ES-I3 (cell line): ENCODE results near the gene MRGPRG.
A peak's percentile ranks its signal among the peaks of the same experiment; 100 is the strongest.

Experiments used
- H3K36me3 ChIP-seq: 2 replicates; pipeline ENCODE4 v1.6.1; 2013; ENCODE audit warnings: mild to moderate bottlenecking, low read length, control low read depth, moderate library complexity; ENCODE audit not compliant: insufficient read depth
- H3K4me1 ChIP-seq: 2 replicates; pipeline ENCODE4 v1.6.1; 2013; ENCODE audit warnings: mild to moderate bottlenecking, control low read depth, low read length; ENCODE audit not compliant: insufficient read depth
- H3K9ac ChIP-seq: 2 replicates; pipeline ENCODE4 v1.6.1; 2013; ENCODE audit warnings: low read depth, mild to moderate bottlenecking, low read length, moderate library complexity
- H3K9me3 ChIP-seq: 2 replicates; pipeline ENCODE4 v1.6.1; 2013; ENCODE audit warnings: mild to moderate bottlenecking, low read length, moderate library complexity; ENCODE audit not compliant: control insufficient read depth, insufficient read depth

Gene MRGPRG

GRCh38 chr11:3206156-3206921, 12.3 kb downstream of the MRGPRG start:
- H3K4me1 ChIP-seq: no peaks in the 10 kb centered on the region
- H3K9me3 ChIP-seq: no peaks in the 10 kb centered on the region; the same call in 1 of the 2 replicates
- no peak overlapping the region for H3K9ac ChIP-seq
- H3K36me3 ChIP-seq: no peaks in the 10 kb centered on the region

GRCh38 chr11:3205261-3206155, 13.1 kb downstream of the MRGPRG start:
- no peaks in the 10 kb centered on the region for H3K9me3 ChIP-seq
- H3K4me1 ChIP-seq: no peaks in the 10 kb centered on the region
- H3K36me3 ChIP-seq: no peaks in the 10 kb centered on the region
- no peak overlapping the region for H3K9ac ChIP-seq

GRCh38 chr11:3204141-3205015, 14.2 kb downstream of the MRGPRG start:
- no peak overlapping the region for H3K9ac ChIP-seq
- H3K9me3 ChIP-seq: no peaks in the 10 kb centered on the region
- H3K36me3 ChIP-seq: no peaks in the 10 kb centered on the region
- H3K4me1 ChIP-seq: no peaks in the 10 kb centered on the region

GRCh38 chr11:3203221-3204043, 15.2 kb downstream of the MRGPRG start:
- Histone ChIP-seq H3K4me1 (no peaks in the 10 kb centered on the region), H3K9ac (peak overlapping the region; percentile 47; the same call in 1 of the 2 replicates), H3K36me3 (no peaks in the 10 kb centered on the region), H3K9me3 (no peaks in the 10 kb centered on the region)

DNA sequence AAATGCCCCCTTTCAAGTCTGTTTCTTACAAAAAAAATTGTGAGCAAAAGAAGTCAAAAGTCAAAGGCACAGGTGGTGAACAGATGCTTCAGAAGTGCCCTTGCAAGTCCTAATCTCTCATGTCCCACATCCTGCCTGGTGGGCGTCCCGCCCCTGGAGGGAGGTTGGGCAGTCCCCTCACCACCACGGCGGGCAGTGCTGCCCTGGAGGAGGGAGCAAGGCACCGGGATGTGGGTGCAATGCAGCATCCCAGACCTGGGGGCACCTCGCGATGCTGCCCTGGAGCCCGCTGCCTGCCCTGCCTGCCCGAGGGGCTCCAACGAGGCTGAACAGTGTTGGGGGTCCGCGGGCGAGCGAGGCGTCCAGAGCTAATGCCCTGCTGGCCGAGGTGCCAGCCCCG, 15.9 kb downstream of the MRGPRG start:
- Histone ChIP-seq H3K4me1 (no peaks in the 10 kb centered on the region), H3K9ac (peak overlapping the region; percentile 47; the same call in 1 of the 2 replicates), H3K9me3 (no peaks in the 10 kb centered on the region), H3K36me3 (no peaks in the 10 kb centered on the region)

DNA sequence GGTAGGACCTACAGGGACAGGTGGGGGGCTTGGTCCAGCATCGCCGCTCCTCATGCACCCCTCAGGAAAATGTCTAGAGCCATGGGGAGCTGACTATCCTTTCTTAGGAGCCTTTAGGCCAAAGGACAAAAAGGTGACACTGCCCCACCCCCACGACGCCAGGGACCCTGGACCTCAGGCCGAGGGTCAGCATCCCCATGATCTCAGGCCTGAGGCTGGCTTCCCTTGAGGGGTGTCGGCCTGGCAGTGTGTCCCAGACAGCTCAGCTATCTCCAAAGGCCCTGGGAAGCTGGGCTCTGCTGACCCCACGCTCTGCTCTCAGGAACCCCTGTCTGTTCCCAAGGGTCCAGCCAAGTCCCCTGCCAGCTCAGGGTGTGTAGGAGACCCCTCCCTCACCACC, 16.3 kb downstream of the MRGPRG start:
- Histone ChIP-seq H3K9ac (no peak overlapping the region), H3K9me3 (no peaks in the 10 kb centered on the region), H3K36me3 (no peaks in the 10 kb centered on the region), H3K4me1 (no peaks in the 10 kb centered on the region)

DNA sequence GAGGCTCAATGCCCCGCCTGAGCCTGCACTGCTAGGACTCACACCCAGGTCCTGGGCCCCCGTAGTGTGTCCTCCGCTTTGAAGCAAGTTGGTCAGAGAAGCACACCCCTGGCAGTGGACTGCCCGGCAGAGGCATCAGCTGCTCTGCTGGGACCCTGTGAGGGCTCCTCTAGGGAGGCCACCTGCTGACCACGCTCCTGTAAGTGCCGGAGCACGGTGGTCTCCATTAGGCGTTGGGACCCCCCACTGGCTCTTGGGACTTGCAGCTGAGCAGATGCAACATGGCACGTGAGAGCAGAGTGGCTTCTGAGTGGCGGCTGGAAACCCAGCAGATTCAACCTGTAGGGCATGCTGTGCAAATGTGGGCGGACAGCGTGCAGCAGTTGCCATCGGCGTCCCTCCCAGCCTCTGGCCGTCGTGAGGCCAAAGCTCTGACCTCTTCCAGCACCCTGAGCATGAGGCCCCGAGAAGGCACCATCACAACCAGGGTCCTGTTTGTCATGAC, 16.9 kb downstream of the MRGPRG start:
- Histone ChIP-seq H3K9me3 (no peaks in the 10 kb centered on the region), H3K4me1 (no peaks in the 10 kb centered on the region), H3K36me3 (no peaks in the 10 kb centered on the region), H3K9ac (no peak overlapping the region)

- no peaks in the 10 kb centered on the region for H3K36me3 ChIP-seq
- no peaks in the 10 kb centered on the region for H3K4me1 ChIP-seq
- no peaks in the 10 kb centered on the region for H3K9me3 ChIP-seq
- no peak overlapping the region for H3K9ac ChIP-seq
Observed at GRCh38 chr11:3201112-3201581, 17.5 kb downstream of the MRGPRG start.

DNA sequence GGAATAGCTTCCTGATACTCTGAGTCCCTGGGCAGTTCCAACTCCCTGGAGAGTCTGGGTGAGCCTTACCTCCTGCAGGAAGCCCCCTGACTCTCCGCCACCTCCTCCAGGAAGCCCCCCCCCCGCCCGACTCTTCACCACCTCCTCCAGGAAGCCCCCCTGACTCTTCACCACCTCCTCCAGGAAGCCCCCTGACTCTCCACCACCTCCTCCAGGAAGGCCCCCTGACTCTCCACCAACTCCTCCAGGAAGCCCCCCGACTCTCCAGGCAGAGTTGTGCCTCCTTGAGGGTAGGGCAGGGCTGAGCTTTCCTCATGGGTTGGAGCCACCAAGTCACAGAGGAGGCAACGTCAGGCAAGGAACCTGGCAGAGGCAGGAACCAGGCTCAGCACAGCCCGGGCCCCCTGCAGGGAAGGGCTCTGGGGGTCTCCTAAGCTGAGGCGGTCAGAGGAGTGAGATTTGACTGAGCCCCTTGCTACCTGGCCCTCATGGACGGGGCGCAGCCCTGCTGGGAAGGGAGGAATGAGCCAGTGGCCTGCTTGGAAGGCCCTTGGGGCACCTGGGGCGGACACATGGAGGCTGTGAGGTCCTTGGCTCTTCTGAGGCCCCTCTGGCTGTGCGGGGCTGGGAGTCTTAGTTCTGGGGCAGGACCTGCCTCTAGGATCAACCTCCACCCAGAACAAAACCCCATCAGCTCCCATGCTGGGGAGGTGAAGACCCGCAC, 18.1 kb downstream of the MRGPRG start:
- H3K9me3 ChIP-seq: no peaks in the 10 kb centered on the region
- no peak overlapping the region for H3K9ac ChIP-seq
- H3K4me1 ChIP-seq: no peaks in the 10 kb centered on the region
- H3K36me3 ChIP-seq: no peaks in the 10 kb centered on the region

DNA sequence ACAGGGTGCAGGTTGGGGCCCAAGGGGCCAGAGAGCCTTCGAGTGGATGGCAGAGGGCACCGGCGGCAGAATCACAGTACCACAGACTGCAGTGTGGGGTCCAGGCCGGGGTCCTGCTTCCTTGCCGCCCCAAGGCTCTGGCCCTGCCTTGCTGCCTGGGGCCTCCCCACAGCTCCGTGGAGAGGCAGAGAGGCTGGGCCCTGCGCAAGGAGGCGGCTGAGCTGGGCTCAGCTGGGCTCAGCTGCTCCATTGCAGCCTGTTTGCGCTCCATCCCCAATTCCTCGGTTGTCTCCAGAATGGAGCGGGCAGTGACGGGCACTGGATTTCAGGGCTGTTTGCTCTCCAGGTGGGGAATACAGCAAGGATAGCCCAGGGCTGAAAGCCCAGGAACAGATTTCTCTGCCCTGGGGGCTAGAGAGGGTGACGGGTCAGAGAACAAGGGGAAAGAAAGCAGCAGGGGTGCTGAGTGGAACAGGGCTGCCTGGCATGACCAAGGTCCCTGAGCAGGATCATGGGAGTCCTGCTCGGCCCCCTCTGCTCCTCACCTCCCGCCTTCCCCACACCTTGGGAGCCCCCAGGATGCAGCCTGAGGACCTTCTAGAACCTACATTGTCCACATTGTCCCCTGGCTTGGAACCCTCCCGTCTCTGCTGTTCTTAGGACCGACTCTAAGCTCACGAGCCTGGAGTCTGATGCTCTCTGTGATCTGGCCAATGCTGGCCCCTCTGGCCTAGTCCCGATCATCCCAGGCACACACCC, 18.9 kb downstream of the MRGPRG start:
- H3K9ac ChIP-seq: no peak overlapping the region
- H3K36me3 ChIP-seq: no peaks in the 10 kb centered on the region
- no peaks in the 10 kb centered on the region for H3K4me1 ChIP-seq
- no peaks in the 10 kb centered on the region for H3K9me3 ChIP-seq

- H3K9ac ChIP-seq: no peak overlapping the region
- no peaks in the 10 kb centered on the region for H3K9me3 ChIP-seq
- no peaks in the 10 kb centered on the region for H3K36me3 ChIP-seq
- H3K4me1 ChIP-seq: no peaks in the 10 kb centered on the region
Observed at GRCh38 chr11:3198815-3199214, 19.8 kb downstream of the MRGPRG start.

DNA sequence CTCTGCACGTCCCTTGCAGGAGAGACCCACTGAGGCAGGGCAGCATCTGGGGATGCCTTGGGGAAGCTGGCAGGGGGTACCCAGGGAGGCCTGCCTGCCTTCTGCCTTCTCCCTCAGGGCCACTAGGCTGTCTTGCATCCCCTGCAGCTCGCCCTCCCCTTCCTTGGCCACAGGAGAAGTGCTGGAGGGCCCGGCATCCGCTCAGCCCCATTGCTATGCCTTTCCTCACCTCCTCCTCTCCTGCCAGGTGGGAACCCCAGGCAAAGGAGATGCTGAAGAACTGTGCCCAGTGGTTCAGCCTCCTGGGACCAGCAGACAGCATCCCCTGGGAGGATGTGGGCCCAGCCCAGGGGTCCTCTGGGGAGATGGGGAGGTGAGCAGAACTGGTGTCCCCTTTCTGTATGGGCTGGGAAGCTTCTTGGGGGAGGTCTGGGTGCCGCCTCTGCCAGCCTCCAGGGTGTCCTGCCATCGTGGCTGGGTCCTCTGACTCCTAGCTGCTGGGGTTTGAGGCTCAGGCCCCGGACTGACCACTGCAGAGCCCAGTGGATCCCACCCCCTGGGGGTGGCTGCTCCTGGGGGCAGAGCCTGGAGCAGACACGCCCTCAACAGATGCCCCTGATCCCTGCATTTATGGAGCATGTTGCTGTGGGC, 20.6 kb downstream of the MRGPRG start:
- Histone ChIP-seq H3K36me3 (no peaks in the 10 kb centered on the region), H3K9me3 (no peaks in the 10 kb centered on the region), H3K4me1 (peaks cover 3% of the 10 kb centered on the region; the same call in 1 of the 2 replicates), H3K9ac (no peak overlapping the region)
